Thymus (tissue), 11 donors: ENCODE measurements around the gene STAC2. TPM values are rescaled to one million over a fixed set of nuclear protein-coding genes. Genes with fewer than 3 reads are reported as not detected.
A peak's percentile ranks its signal among the peaks of the same experiment; 100 is the strongest.

Source experiments
- DNase-seq, 9 donors: peaks; one replicate each; pipeline ENCODE4 v3.0.0-alpha.2; 2013; ENCODE audit warnings: low spot score in 9 of 9, low read depth in 6 of 9, missing footprints in 1 of 9
- H3K27ac ChIP-seq, 2 donors: one replicate each; pipeline ENCODE4 v1.5.1; 2013; ENCODE audit warnings: control low read depth in 1 of 2, low read depth in 1 of 2, low read length in 1 of 2, mild to moderate bottlenecking in 1 of 2, moderate library complexity in 1 of 2
- H3K27me3 ChIP-seq, 2 donors: one replicate each; pipeline ENCODE4 v1.5.1; 2013; ENCODE audit warnings: low read length in 1 of 2; ENCODE audit not compliant: control insufficient read depth in 2 of 2, insufficient read depth in 1 of 2
- H3K36me3 ChIP-seq, 2 donors: one replicate each; pipeline ENCODE4 v1.5.1; 2013; ENCODE audit warnings: low read length in 1 of 2, mild to moderate bottlenecking in 1 of 2, moderate library complexity in 1 of 2; ENCODE audit not compliant: control insufficient read depth in 2 of 2, insufficient read depth in 2 of 2
- H3K4me1 ChIP-seq, 2 donors: one replicate each; pipeline ENCODE4 v1.5.1; 2013; ENCODE audit warnings: low read length in 2 of 2; ENCODE audit not compliant: control insufficient read depth in 2 of 2, insufficient read depth in 2 of 2
- H3K4me3 ChIP-seq, 2 donors: one replicate each; pipeline ENCODE4 v1.5.1; 2013; ENCODE audit warnings: low read length in 2 of 2, control low read depth in 1 of 2, mild to moderate bottlenecking in 1 of 2
- H3K9me3 ChIP-seq, 2 donors: one replicate each; pipeline ENCODE4 v1.5.1; 2013; ENCODE audit warnings: low read length in 1 of 2, mild to moderate bottlenecking in 1 of 2; ENCODE audit not compliant: control insufficient read depth in 2 of 2, insufficient read depth in 1 of 2
- WGBS: extraction: QIAGEN DNeasy Blood & Tissue Kit; methylation state at CpG from one replicate; pipeline ENCODE4 v1.1.7; 2013; 5-methylcytosine and 5-hydroxymethylcytosine counted together
- polyA plus RNA-seq: library from polyadenylated mRNA; stranded (reverse); fragments of 200-250 nt; gene quantifications from one replicate; pipeline ENCODE4 v1.2.3, GENCODE V29; 2013
- total RNA-seq: library from RNA; stranded (reverse); fragments of 120-200 nt; gene quantifications from one replicate; pipeline ENCODE4 v1.2.4, GENCODE V29; 2013
- donor health status: healthy.

The STAC2 gene
- total and polyA plus RNA-seq, 2 donors, result under 0.01 to 1.6 TPM

DNA sequence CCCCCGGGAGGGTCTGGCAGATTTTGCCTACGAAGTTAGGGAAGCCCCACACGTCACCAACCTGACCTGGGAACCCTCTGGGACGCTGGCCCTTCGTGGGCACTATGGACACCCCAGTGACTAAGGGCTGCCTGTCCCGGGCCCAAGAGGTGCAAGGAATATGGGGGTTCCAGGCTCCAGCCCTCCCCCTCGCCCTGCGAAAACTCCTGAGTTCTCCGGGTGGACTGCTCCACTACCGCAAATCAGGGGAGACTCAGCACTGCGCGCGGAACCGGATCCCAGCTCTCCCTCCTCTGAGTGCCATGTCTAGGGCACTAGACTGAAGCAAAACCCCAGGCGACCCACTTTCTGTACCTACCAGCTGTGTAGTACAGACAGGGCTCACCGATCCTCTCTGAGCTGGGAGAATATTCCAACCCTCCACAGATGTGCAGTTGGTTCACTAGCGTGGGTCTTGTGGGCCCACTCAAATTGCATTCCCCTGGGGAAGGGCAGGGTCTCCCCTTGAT lies 59.9 kb downstream of the STAC2 start, which contains the start of gene ARL5C:
Gene ARL5C, minus strand, starts transcription at position 321 of the 509 bp plus-strand sequence. CDS start 401 bp downstream, outside the sequence.
- WGBS, result 39% methylated on average over 17 of the region's 17 CpGs

GRCh38 chr17:39165178-39165840 lies 60.4 kb downstream of the STAC2 start:
- WGBS, result 9% methylated on average over 51 of the region's 51 CpGs
- peaks cover 0 to 5% of the 10 kb centered on the region in 2 donors for H3K27me3 ChIP-seq
- no peak for DNase-seq
- peaks cover 14 to 90% of the 10 kb centered on the region in 2 donors for H3K4me1 ChIP-seq
- peaks cover 0 to 5% of the 10 kb centered on the region in 2 donors for H3K9me3 ChIP-seq
- peak overlapping the region; percentile 62 to 79 for H3K4me3 ChIP-seq
- H3K36me3 ChIP-seq, result peaks cover 3 to 11% of the 10 kb centered on the region in 2 donors
- peak overlapping the region; percentile 92 to 94 for H3K27ac ChIP-seq

More for the DNA sequence above, 59.9 kb downstream of the STAC2 start, which contains the start of gene ARL5C:
- peaks cover 15 to 90% of the 10 kb centered on the region in 2 donors for H3K4me1 ChIP-seq
- H3K27ac ChIP-seq, result peak within 1 kb of the TSS; percentile 92 to 94
- H3K9me3 ChIP-seq, result peaks cover 0 to 5% of the 10 kb centered on the region in 2 donors
- DNase-seq, result peak in 2 of 9 donors; percentile 40 to 72
- peaks cover 0 to 5% of the 10 kb centered on the region in 2 donors for H3K27me3 ChIP-seq
- peaks cover 0 to 5% of the 10 kb centered on the region in 2 donors for H3K36me3 ChIP-seq
- peak within 1 kb of the TSS; percentile 62 to 79 for H3K4me3 ChIP-seq

GRCh38 chr17:39164675-39165143 lies 61.0 kb downstream of the STAC2 start:
- Histone ChIP-seq H3K27me3 (peaks cover 0 to 5% of the 10 kb centered on the region in 2 donors), H3K27ac (peak overlapping the region; percentile 92 to 94), H3K4me1 (peaks cover 14 to 86% of the 10 kb centered on the region in 2 donors), H3K9me3 (peaks cover 0 to 5% of the 10 kb centered on the region in 2 donors), H3K4me3 (peak overlapping the region; percentile 62 to 79), H3K36me3 (peaks cover 8 to 14% of the 10 kb centered on the region in 2 donors)
- WGBS, result under 1% methylated on average over 15 of the region's 15 CpGs
- DNase-seq, result peak in 8 of 9 donors; percentile 75 to 97 (median 90)

GRCh38 chr17:39161962-39162361 lies 63.8 kb downstream of the STAC2 start:
- H3K4me3 ChIP-seq, result no peak overlapping the region
- peak overlapping the region; percentile 19 to 95 for H3K27ac ChIP-seq
- peaks cover 13 to 61% of the 10 kb centered on the region in 2 donors for H3K4me1 ChIP-seq
- DNase-seq, result peak in 3 of 9 donors; percentile 24 to 80 (median 59)
- peaks cover 16 to 18% of the 10 kb centered on the region in 2 donors for H3K36me3 ChIP-seq
- H3K9me3 ChIP-seq, result no peaks in the 10 kb centered on the region
- 36% methylated on average over 2 of the region's 2 CpGs for WGBS
- H3K27me3 ChIP-seq, result peaks cover 0 to 5% of the 10 kb centered on the region in 2 donors

Other genes starting within 250 kb of the STAC2 start
- 19.7 TPM for gene PLXDC1, start 74.3 kb downstream of the STAC2 start, total RNA-seq
- 66.4 TPM for gene PLXDC1, start 74.3 kb downstream of the STAC2 start, polyA plus RNA-seq
- gene ARL5C, start 59.8 kb downstream of the STAC2 start, total RNA-seq, result 3.7 TPM
- gene ARL5C, start 59.8 kb downstream of the STAC2 start, polyA plus RNA-seq, result 6.3 TPM
- 2.9 TPM for gene CACNB1, start 28.3 kb downstream of the STAC2 start, total RNA-seq
- 11.7 TPM for gene CACNB1, start 28.3 kb downstream of the STAC2 start, polyA plus RNA-seq
- 3,707 TPM for gene RPL19, start 25.7 kb downstream of the STAC2 start, total RNA-seq
- 3,788 TPM for gene RPL19, start 25.7 kb downstream of the STAC2 start, polyA plus RNA-seq
- gene FBXL20, start 175.7 kb upstream of the STAC2 start, total RNA-seq, result 8.7 TPM
- 4.2 TPM for gene FBXL20, start 175.7 kb upstream of the STAC2 start, polyA plus RNA-seq
- 19.1 TPM for gene MED1, start 225.3 kb upstream of the STAC2 start, total RNA-seq
- 10.9 TPM for gene MED1, start 225.3 kb upstream of the STAC2 start, polyA plus RNA-seq
- 26.1 TPM for gene CDK12, start 235.5 kb upstream of the STAC2 start, total RNA-seq
- gene CDK12, start 235.5 kb upstream of the STAC2 start, polyA plus RNA-seq, result 14.2 TPM